BE2C (cell line): ENCODE measurements around the gene IL1RAPL2.

Experiments used
- DNase-seq: peaks from one replicate; pipeline ENCODE4 v3.0.0-alpha.2; 2020
- H3K27me3 ChIP-seq: fragments of 250-450 bp; sonication (Bioruptor Pico); 2 replicates; pipeline ENCODE4 v1.5.1; 2020; ENCODE audit warnings: mild to moderate bottlenecking
- H3K36me3 ChIP-seq: fragments of 250-450 bp; sonication (Bioruptor Pico); 2 replicates; pipeline ENCODE4 v1.5.1; 2020; ENCODE audit warnings: mild to moderate bottlenecking
- H3K4me1 ChIP-seq: fragments of 250-450 bp; sonication (Bioruptor Pico); 2 replicates; pipeline ENCODE4 v1.5.1; 2020
- H3K4me3 ChIP-seq: 2 replicates; pipeline ENCODE4 v1.5.1; 2011; ENCODE audit warnings: low read depth, low read length
- H3K9me3 ChIP-seq: fragments of 250-450 bp; sonication (Bioruptor Pico); 2 replicates; pipeline ENCODE4 v1.5.1; 2020
- CTCF ChIP-seq: IDR thresholded peaks from 2 replicates; pipeline ENCODE4 v1.5.1; 2012; ENCODE audit warnings: mild to moderate bottlenecking, low read depth, low read length

Gene IL1RAPL2

DNA sequence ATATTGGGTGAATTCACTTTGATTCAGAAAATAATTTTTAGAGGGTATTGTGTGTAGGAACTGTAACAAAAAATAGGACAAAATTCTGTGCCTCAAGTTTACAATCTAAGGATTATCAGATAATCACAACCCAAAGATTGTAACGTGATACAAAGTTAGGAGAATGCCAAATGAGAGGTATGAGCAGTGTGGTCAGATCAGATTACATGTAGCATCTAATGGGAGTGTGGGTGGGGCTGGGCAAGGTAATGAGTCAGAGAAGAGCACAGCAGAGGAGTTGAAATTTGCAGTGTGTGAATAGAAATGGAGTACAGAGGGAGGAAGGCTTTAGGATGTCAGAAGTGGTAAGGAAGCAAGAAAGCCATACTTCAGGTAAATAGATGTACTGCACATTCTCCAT lies 757.9 kb downstream of the IL1RAPL2 start:
- no peaks in the 10 kb centered on the region for H3K27me3 ChIP-seq
- TF ChIP-seq CTCF = no peak
- no peaks in the 10 kb centered on the region for H3K4me1 ChIP-seq
- no peaks in the 10 kb centered on the region for H3K36me3 ChIP-seq
- H3K9me3 ChIP-seq = no peaks in the 10 kb centered on the region
- no peak for DNase-seq
- H3K4me3 ChIP-seq = no peak overlapping the region

DNA sequence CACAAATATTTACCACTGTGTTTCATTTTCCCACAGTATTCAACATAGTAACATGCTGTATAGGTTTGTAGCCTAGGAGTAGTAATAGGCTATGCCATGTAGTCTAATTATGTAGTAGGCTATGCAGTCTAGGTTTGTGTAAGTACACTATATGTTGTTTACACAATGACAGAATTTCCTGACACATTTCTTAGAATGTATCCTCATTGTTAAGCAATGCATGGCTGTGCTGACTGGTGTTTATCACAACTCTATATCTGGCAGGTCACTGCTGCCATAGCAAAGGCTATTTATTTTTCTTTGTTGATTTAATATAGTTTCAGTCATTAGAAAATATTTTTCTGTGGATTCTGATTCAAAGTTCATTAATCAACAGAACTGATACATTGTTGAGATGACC lies 762.8 kb downstream of the IL1RAPL2 start:
- TF ChIP-seq CTCF = no peak
- H3K36me3 ChIP-seq = no peaks in the 10 kb centered on the region
- H3K4me1 ChIP-seq = no peaks in the 10 kb centered on the region
- H3K9me3 ChIP-seq = no peaks in the 10 kb centered on the region
- DNase-seq = no peak
- H3K4me3 ChIP-seq = no peak overlapping the region
- no peaks in the 10 kb centered on the region for H3K27me3 ChIP-seq

DNA sequence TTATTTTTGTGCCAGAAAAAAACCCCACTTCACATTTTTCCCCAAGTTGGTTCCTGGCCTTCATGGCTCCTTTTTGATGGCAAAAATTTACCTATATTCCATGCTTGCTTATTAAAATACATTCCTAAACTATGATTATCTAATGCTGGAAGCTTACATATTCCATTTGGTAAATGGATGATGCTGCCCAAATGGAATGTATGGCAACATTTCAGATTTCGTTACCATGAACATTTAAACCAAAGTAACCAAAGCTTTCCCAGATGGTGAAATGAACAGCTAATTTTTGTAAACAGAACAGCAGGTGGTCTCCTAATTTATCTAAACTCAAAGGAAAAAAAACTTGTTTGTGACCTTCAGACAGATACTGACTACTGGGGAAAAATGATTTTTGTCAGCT lies 765.2 kb downstream of the IL1RAPL2 start:
- Histone ChIP-seq H3K4me3 (no peak overlapping the region), H3K36me3 (no peaks in the 10 kb centered on the region), H3K9me3 (no peaks in the 10 kb centered on the region), H3K27me3 (no peaks in the 10 kb centered on the region), H3K4me1 (no peaks in the 10 kb centered on the region)
- no peak for DNase-seq
- TF ChIP-seq CTCF = no peak

DNA sequence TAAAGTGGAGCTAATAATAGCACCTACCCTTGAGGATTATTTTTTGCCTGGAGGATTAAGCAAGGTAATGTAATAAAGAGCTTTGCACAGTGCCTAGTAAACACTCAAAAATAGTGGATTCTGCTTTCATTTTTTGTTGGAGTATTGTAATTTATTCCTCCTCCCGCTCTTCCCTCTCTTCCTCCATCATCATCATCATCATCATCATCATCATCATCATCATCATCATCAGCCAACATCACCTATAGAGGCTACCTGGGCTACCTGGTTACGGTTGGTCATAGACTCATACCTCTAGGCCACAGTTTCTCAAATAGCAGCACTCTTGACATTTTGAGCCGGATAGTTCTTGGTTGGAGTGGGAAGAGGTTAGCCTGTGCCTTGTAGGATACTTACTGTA lies 781.4 kb downstream of the IL1RAPL2 start:
- Histone ChIP-seq H3K27me3 (no peaks in the 10 kb centered on the region), H3K4me1 (no peaks in the 10 kb centered on the region), H3K4me3 (no peak overlapping the region), H3K9me3 (no peaks in the 10 kb centered on the region), H3K36me3 (no peaks in the 10 kb centered on the region)
- no peak for DNase-seq
- TF ChIP-seq CTCF = no peak

- H3K9me3 ChIP-seq = no peaks in the 10 kb centered on the region
- TF ChIP-seq CTCF = no peak
Observed at GRCh38 chrX:105349476-105349875, 783.5 kb downstream of the IL1RAPL2 start.

GRCh38 chrX:105375816-105376215 lies 809.8 kb downstream of the IL1RAPL2 start:
- DNase-seq = no peak
- no peaks in the 10 kb centered on the region for H3K36me3 ChIP-seq

More at GRCh38 chrX:105349476-105349875, 783.5 kb downstream of the IL1RAPL2 start:
- no peak for DNase-seq
- Histone ChIP-seq H3K27me3 (no peaks in the 10 kb centered on the region), H3K36me3 (no peaks in the 10 kb centered on the region), H3K4me1 (no peaks in the 10 kb centered on the region), H3K4me3 (no peak overlapping the region)

More at GRCh38 chrX:105375816-105376215, 809.8 kb downstream of the IL1RAPL2 start:
- H3K9me3 ChIP-seq = no peaks in the 10 kb centered on the region
- H3K27me3 ChIP-seq = no peaks in the 10 kb centered on the region
- no peak overlapping the region for H3K4me3 ChIP-seq
- H3K4me1 ChIP-seq = no peaks in the 10 kb centered on the region
- TF ChIP-seq CTCF = no peak
